Esophagus squamous epithelium (tissue), 4 donors: ENCODE results near the gene NET1.

Experiments used
- POLR2A ChIP-seq, 4 donors: fragments of 450-650 bp; IDR thresholded peaks; one replicate each; pipeline ENCODE4 v1.6.1; 2017; ENCODE audit warnings: antibody characterized with exemption in 4 of 4, mild to moderate bottlenecking in 4 of 4, moderate library complexity in 3 of 4
- TF ChIP-seq, protein P1 (sequence below), 6 experiments: fragments of 450-650 bp in 4 of 6; fragments of 200-600 bp in 2 of 6; sonication (generic) in 2 of 6; IDR thresholded peaks; one replicate each; pipeline ENCODE4 v1.5.1; 2016 to 2019; ENCODE audit warnings: antibody characterized with exemption in 6 of 6, mild to moderate bottlenecking in 4 of 6, moderate library complexity in 4 of 6

DNA sequence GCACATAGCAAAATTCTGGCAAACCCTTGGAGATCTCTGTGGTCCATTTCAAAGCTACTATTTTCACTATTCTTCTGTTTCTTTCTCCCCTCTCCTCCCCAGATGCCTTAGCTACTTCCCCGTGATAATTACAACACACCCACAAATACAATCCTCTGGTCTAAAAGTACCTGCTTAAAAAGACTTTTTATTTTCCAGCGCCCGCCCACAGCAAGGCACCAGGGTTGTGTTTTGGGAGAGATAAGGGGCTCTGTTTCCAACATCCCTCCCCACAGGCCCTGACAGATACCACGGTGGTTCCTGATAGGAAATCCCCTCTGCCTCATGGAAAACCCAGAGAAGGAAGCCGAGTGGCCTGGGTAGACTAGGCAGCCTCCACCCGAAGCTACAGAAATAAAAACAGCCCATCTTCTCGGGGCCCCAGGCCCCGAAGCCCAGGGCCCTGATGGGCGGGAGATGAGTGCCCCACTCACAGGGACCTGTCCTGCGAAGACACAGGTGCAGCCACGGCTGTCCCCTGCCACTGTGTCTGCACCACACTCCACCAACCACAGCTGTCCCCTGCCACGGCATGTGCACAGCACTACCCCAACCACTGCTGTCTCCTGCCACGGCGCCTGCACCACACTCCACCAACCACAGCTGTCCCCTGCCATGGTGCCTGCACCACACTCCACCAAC lies 67.3 kb downstream of the NET1 start:
- no peak for TF ChIP-seq POLR2A (IDR thresholded peaks at IDR 0.05)
- TF ChIP-seq, protein P1, sequence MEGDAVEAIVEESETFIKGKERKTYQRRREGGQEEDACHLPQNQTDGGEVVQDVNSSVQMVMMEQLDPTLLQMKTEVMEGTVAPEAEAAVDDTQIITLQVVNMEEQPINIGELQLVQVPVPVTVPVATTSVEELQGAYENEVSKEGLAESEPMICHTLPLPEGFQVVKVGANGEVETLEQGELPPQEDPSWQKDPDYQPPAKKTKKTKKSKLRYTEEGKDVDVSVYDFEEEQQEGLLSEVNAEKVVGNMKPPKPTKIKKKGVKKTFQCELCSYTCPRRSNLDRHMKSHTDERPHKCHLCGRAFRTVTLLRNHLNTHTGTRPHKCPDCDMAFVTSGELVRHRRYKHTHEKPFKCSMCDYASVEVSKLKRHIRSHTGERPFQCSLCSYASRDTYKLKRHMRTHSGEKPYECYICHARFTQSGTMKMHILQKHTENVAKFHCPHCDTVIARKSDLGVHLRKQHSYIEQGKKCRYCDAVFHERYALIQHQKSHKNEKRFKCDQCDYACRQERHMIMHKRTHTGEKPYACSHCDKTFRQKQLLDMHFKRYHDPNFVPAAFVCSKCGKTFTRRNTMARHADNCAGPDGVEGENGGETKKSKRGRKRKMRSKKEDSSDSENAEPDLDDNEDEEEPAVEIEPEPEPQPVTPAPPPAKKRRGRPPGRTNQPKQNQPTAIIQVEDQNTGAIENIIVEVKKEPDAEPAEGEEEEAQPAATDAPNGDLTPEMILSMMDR (IDR thresholded peaks at IDR 0.05), result no peak
